GM18505 (cell line): Measurements from ENCODE around the gene TAF1A.

Experiments
- ATAC-seq: cut with Tn5 transposase; IDR thresholded peaks from one replicate; pipeline ENCODE4 v1.9.1; 2021; ENCODE audit not compliant: unreplicated experiment
- POLR2A ChIP-seq: IDR thresholded peaks from 4 replicates; pipeline ENCODE4 v1.6.1; 2011; ENCODE audit warnings: borderline replicate concordance; ENCODE audit not compliant: insufficient read depth, insufficient read length; ENCODE audit errors: extremely low read depth

TAF1A gene

DNA sequence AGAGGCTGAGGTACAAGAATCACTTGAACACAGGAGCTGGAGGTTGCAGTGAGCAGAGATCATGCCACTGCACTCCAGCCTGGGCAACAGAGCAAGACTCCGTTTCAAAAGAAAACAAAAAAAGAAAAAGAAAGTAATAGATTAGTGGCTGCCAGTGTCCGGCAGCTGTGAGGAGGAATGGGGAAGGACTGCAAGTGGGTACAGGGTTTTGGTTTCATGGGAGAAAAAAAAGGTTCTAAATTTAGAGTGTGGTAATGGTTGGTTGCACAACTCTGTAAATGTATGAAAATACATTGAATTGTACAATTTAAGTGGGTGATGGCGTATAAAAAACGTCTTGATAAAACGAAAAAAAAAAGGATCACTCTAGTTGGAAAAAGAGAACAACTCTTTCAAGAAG is 6.7 kb downstream of the TAF1A start:
- peak; percentile 91 for ATAC-seq
- no peak for TF ChIP-seq POLR2A

DNA sequence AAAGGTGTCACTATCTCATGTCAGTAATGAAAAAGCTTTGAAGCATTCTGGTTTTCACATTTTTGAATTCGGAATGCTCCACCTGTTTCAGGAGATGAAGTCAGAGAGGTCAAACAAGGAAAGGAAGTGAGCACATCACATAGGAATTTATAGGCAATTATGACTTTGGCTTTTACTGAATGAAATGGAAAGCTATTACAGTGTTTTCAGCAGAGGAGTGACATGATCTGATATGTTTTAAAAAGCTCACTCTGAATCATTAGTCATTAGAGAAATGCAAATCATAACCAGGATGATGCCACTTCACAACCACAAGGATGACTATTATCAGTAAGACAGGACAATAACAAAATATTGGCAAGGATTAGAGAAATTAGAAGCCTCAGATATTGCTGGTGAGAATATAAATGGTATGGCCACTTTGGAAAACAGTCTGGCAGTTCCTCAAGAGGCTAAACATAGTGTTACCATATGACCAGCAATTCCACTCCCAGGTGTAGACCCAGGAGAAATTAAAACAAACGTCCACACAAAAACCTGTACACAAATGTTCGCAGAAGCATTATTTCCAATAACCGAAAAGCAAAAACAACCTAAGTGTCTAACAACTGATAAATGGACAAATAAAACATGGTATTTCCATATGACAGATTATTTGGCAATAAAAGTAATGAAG is 7.5 kb downstream of the TAF1A start:
- ATAC-seq, result no peak
- no peak for TF ChIP-seq POLR2A

DNA sequence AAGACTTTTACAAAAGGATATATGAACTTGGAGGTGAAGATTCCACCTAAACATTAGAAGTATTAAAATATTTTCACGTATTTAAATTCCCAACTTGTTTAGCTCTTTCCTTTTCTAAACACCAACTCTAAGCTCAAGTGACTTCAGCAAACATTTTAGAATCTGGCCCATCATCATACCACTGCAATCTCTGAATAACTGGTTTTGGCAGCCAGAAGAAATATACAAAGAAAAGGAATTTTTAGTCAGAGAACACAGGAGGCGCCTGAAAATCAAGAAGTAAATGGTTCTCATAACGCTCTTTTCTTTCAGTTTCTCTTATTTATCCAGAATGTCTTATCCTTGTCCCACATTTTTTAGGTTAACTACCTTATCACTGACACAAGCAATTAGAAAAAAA is 10.4 kb downstream of the TAF1A start:
- ATAC-seq, result no peak
- no peak for TF ChIP-seq POLR2A

DNA sequence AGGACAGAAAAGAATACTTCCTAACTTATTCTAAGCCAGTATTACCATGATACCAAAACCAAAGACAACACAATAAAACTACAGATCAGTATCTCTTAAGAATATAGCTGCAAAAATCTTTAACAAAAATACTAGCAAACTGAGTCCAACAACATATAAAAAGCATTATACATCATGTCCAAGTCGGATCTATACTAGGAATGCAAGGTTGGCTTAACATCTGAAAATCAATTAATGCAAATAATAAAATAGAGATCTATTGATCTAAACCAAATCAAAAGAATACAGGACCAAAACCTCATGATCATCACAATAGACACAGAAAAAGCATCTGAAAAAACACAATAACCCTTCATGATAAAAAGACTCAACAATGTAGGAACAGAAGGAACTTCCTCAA is 18.9 kb downstream of the TAF1A start:
- no peak for TF ChIP-seq POLR2A
- ATAC-seq, result no peak

DNA sequence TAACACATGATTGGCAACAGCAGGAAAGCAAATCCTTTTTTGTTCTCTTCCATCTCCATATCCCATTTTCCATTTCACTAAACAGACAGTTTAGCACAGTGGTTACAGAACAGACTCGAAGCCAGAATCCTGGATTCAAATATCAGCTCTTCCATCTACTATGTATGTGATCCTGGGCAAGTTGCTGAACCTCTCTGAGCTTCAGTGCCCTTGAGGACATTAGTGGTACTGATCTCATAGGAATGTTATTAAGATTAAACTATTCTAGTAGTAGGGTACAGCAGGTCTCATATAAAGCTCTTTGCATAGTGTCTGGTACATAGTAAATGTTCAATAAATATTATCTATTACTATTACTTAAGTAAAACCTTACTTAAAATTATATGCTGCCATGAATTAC is 28.1 kb downstream of the TAF1A start:
- no peak for ATAC-seq

DNA sequence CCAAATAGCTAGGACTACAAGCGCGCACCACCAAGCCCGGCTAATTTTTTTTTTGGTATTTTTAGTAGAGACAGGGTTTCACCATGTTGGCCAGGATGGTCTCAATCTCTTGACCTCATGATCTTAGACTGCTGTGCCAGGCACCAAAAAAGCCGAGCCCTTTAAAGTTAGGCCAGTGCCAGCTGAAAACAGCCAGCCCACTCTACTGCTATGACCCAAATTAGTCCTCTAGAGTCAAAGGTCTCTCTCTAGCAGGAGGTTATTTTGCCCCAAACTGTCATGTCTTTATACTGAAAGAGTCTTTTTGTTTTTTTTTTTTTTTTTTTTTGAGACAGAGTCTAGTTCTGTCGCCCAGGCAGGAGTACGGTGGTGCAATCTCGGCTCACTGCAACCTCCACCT is 32.2 kb downstream of the TAF1A start:
- no peak for TF ChIP-seq POLR2A
- ATAC-seq, result no peak

More for the DNA sequence above, 28.1 kb downstream of the TAF1A start:
- no peak for TF ChIP-seq POLR2A

DNA sequence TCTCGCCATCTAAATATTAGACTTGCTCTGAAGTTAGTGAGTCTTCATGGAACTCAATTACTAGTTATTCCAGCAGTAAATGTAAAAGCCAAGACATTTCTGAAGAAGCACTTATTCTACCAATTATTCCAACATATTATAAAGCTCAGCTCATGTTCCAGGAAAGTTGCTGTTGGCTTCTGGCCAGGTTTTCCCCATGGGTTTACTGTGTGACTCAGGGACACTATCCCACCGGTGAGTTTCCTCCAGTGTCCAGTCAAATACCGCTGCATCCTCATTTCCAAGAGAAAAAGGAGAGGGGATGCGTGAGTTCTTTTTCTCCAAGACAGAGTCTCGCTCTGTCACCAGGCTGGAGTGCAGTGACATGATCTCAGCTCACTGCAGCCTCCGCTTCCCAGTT is 32.6 kb downstream of the TAF1A start:
- no peak for ATAC-seq
- no peak for TF ChIP-seq POLR2A

DNA sequence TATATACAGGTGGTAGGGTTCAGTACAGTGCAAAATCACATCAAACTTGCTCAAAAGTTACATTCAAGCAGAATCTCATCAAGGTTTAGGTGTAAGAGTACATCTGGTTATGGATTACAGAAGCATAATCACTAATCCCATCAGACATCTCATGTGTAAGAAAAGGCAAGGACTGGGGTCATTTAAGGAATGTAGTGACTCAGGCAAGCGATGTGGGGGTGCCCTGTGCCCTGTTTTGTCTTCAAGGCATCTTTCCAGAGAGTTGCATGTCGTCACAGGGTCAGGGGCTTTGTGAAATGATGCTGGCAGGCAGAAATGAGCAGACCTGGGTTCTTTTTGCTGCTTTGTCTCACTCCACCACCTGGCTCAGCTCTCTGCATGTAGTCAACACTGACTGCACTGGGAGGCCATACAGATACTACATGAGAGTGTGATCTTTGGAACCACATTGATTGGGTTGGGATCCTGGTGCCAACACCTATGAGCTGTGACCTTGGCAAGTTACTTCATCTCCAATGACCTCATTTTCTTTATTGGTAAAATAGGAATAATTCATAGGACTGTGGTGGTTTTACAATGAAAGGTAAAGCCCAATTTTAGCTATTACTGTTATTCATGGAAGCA is 33.6 kb downstream of the TAF1A start:
- ATAC-seq, result no peak
- no peak for TF ChIP-seq POLR2A

DNA sequence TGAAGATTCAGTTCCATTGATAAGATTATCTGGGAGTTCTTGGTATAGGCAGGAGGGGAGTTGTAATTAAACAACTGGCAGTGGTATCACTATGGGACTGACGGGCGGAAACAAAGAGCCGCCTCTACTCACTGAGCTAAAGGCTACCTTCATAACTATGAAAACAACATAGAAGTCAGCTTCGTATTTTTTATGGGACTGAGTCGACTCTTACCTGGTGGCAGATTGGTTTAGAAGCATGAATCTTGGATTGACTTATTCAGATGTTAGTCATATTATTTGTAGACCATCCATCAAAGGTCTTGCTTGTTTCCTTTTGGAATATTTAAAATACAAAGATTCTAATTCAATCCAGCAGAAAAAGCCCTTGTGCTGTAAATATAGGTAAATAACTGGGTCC is 35.6 kb downstream of the TAF1A start:
- ATAC-seq, result no peak

DNA sequence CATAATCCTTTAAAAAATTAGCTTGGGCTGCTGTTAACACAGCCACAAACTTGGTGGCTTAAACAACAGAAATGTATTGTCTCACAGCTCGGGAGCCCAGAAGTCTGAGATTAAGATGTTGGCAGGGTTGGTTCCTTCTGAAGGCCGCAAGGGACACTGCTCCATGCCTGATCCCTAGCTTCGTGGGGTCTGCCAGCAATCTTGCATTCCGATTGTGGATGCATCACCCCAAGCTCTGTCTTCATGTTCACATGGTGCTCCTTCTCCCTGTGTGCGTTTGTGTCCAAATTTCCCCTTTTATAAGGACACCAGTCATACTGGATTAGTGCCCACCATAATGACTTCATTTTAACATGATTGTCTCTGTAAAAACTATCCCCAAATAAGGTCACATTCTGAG is 36.9 kb downstream of the TAF1A start:
- no peak for TF ChIP-seq POLR2A
- no peak for ATAC-seq

More for the DNA sequence above, 35.6 kb downstream of the TAF1A start:
- no peak for TF ChIP-seq POLR2A

DNA sequence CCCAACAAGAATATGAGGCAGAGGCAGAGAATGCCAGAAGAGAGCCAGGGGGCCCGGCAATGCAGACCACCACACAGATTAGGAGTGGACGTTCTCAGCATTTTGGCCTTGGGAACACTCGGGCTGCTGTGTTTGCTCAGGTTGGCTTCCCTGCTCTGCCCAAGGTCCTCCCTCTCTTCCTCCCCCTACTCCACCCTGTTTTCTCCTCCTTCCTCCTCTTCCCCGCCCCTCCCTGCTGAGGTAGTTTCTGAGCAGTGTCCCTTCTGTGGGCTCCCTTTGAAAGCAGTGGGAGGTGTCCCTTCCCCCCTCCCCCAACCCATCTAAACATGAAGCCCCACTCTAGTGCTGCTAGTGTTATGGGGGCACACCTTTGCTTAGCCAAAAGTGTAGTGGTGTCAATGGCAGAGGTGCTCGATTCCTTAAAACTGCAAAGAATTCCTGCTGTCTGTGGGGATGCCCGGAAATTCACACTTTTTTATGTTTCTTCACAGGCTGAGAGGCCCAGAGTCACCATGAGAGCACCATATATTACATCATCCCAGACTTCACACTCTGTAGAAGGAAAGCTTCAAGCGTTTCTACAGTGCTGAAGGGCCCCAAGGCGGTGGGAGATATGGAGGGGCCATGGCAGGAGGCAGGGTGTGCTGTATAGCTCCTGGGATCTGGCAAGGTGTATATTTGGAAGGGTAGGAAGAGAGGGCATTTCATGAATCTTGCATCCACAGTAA is 41.6 kb downstream of the TAF1A start, which contains the start of gene HHIPL2:
TSS of gene HHIPL2 (minus strand) at position 161 of the 728 bp plus-strand sequence. CDS start at position 101, 60 bp downstream.
- ATAC-seq, result no peak
- TF ChIP-seq POLR2A, result no peak

DNA sequence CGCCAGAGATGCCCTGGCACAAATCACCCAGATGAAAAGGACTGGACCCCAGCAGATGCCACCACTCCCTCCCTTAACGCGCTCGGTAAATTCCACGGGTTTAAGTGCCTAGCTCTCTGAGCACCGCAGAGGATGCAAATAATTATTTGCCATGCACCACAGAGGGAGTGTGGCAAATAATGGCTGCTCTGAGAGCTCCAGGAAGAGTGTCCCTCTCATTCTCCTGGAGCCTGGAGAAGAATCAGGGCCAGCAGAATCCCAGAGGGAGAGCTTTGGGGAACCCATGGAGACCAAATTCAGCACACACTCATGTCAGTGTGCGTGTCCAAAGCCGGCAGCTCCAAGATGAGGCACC is 42.5 kb downstream of the TAF1A start:
- no peak for TF ChIP-seq POLR2A
- no peak for ATAC-seq

DNA sequence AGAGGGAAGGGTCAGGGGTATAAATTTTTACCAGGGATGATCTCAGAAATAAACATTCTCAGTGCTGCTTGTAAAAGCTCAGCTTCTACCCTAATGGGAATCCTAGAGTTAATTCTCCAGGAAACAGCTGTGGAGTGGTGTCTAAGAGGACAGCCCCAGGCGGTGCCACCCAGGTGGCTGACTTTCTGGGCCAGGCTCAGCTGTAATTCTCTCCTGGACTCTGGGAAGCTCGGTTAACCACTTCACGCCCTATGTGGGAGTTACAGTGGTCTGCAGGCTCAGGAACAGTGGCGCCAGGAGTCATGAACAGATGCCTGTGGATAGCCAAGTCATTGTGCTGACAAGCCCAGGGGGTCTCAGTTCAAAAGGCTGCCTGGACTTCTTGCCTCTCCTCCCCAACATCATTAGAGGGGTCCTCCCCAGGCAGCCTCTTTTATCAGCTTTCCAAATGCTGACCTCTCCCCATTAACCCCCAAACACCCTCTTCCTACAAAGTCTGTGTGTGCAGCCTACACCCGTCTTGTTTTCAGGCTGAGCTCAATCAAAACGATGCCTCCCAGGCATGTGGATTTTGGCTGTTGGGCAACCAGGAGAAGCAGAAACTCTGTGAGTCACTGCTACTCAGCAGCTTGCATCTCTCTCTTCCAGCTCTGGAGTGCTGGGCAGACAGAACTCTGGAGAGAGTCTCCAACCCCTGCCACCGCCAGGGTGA is 43.0 kb downstream of the TAF1A start:
- no peak for TF ChIP-seq POLR2A
- no peak for ATAC-seq

DNA sequence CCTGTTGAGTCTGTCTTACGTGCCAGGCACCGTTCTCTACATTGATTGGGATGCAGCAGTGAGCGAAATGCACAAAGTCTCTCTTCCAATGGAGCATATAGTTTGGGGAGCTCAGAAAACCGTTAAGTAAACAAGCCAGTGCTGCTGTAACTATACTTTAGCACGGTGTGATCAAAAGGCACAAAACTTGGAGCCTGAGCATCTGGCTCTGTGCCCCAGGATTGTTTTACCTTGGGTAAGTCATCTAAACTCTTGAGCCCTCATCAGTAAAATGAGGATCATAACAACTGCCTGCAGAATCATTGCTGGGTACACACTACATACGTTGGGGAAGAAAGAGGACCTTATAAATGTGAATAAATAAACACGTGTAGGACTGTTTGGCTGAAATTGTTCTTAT is 43.6 kb downstream of the TAF1A start:
- ATAC-seq, result no peak
- no peak for TF ChIP-seq POLR2A

DNA sequence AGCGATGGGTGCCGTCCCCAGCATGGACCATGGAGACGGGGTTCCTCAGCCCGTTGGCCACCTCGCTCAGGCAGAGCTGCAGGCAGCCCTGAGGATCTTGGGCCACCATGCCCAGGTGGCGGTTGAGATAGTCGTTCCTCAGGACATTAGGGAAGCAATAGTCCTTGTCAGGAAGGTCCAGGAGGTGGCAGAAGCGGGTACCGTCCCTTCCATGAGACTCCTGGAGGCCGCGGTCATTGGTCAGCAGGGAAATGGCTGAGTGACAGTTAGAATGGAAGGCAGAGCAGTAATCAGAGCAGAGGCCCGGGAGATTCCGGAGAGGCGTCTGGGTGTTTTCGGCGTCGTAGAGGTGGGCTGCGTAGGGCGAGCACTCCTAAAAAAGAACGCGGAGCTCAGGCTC is 45.9 kb downstream of the TAF1A start:
- no peak for TF ChIP-seq POLR2A
- no peak for ATAC-seq
